GM12878 (cell line): ENCODE measurements around the gene CYTL1.

ENCODE experiments used
- CTCF ChIP-seq, 3 experiments: IDR thresholded peaks in 2 of 3; conservative IDR thresholded peaks in 1 of 3; 2 replicates each; pipeline ENCODE4 v1.5.1; 2011; ENCODE audit warnings: low read depth in 3 of 3, low read length in 3 of 3, mild to moderate bottlenecking in 3 of 3, control low read depth in 2 of 3, moderate library complexity in 2 of 3, inconsistent platforms in 1 of 3, mixed read lengths in 1 of 3; ENCODE audit not compliant: control insufficient read depth in 2 of 3, insufficient read depth in 1 of 3; ENCODE audit errors: extremely low read depth in 1 of 3
- SMC3 ChIP-seq: IDR thresholded peaks from 2 replicates; pipeline ENCODE4 v1.6.1; 2011; ENCODE audit warnings: low read length, improper control_type of control experiment, borderline replicate concordance

- TF ChIP-seq SMC3 (no peak), CTCF (IDR thresholded peaks at IDR 0.05 in 2 of 3, conservative IDR thresholded peaks at IDR 0.05 in 1 of 3; ENCODE audit: control insufficient read depth in 2 of 3, extremely low read depth in 1 of 3, insufficient read depth in 1 of 3, low read depth in 3 of 3, low read length in 3 of 3) (no peak)
These were observed 36.2 kb upstream of the CYTL1 start for GRCh38 chr4:5055411-5055810.
